HG03103 (cell line): ENCODE measurements around the gene TBX10.

Experiments used
- ATAC-seq: cut with Tn5 transposase; IDR thresholded peaks from one replicate; pipeline ENCODE4 v1.9.1; 2021; ENCODE audit warnings: low read depth; ENCODE audit not compliant: unreplicated experiment

TBX10 gene

DNA sequence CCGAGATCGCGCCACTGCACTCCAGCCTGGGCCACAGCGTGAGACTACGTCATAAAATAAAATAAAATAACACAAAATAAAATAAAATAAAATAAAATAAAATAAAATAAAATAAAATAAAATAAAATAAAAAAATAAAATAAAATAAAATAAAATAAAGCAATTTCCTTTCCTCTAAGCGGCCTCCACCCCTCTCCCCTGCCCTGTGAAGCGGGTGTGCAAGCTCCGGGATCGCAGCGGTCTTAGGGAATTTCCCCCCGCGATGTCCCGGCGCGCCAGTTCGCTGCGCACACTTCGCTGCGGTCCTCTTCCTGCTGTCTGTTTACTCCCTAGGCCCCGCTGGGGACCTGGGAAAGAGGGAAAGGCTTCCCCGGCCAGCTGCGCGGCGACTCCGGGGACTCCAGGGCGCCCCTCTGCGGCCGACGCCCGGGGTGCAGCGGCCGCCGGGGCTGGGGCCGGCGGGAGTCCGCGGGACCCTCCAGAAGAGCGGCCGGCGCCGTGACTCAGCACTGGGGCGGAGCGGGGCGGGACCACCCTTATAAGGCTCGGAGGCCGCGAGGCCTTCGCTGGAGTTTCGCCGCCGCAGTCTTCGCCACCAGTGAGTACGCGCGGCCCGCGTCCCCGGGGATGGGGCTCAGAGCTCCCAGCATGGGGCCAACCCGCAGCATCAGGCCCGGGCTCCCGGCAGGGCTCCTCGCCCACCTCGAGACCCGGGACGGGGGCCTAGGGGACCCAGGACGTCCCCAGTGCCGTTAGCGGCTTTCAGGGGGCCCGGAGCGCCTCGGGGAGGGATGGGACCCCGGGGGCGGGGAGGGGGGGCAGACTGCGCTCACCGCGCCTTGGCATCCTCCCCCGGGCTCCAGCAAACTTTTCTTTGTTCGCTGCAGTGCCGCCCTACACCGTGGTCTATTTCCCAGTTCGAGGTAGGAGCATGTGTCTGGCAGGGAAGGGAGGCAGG is 56.0 kb downstream of the TBX10 start, which contains the start of gene GSTP1:
Gene GSTP1, plus strand, starts transcription at position 566 of the 958 bp plus-strand sequence. Its CDS starts 32 bp downstream, at position 598.
- no peak for ATAC-seq

DNA sequence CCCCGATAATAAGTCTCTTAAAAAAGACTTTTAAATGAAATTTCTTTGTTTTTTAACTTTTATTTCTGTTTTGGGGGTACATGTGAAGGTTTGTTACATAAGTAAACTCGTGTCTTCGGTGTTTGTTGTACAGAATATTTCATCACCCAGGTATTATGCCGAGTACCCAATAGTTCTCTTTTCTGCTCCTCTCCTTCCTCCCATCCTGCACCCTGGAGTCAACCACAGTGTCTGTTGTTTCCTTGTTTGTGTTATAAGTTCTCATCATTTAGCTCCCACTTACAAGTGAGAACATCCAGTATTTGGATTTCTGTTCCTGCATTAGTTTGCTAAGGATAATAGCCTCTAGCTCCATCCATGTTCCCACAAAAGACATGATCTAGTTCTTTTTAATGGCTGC is 57.6 kb downstream of the TBX10 start:
- no peak for ATAC-seq

DNA sequence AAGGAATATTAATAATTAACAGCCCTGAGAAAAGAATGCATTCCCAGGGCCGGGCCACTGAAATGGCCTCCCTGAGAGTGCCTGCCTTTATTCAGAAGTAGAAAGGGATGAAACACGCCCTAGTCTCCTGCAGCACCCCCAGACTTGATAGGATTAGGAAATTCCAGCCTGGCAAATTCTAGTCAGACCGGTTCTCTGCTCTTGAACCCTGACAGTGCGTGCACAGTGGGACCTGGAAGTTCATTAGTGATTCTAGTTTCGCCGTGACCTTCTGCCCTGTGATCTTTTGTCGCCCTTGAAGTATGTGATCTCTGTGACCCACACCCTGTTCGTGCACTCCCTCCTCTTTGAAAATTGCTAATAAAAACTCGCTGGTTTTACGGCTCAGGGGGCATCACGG is 58.1 kb downstream of the TBX10 start:
- ATAC-seq, result no peak
